Left ventricle myocardium inferior (tissue), 1 donor: ENCODE data around the gene YARS1. TPM values are rescaled to one million over a fixed set of nuclear protein-coding genes. Genes with fewer than 3 reads are reported as not detected.

ENCODE experiments used
- DNase-seq: peaks from one replicate; pipeline ENCODE4 v3.0.0-alpha.2; 2020
- H3K27ac ChIP-seq: fragments of 200-600 bp; replicated peaks from 2 replicates; pipeline ENCODE4 v1.8.0; 2021
- H3K27me3 ChIP-seq: fragments of 200-600 bp; 2 replicates; pipeline ENCODE4 v1.8.0; 2021; ENCODE audit warnings: low read depth
- H3K36me3 ChIP-seq: fragments of 200-600 bp; 2 replicates; pipeline ENCODE4 v1.8.0; 2021
- H3K4me1 ChIP-seq: fragments of 200-600 bp; 2 replicates; pipeline ENCODE4 v1.8.0; 2021
- H3K4me3 ChIP-seq: fragments of 200-600 bp; 2 replicates; pipeline ENCODE4 v1.8.0; 2021; ENCODE audit warnings: mild to moderate bottlenecking, moderate library complexity
- H3K9me3 ChIP-seq: fragments of 200-600 bp; replicated peaks from 2 replicates; pipeline ENCODE4 v1.8.0; 2021
- CTCF ChIP-seq: fragments of 200-600 bp; IDR thresholded peaks from 2 replicates; pipeline ENCODE4 v1.8.0; 2021; ENCODE audit warnings: antibody characterized with exemption, mild to moderate bottlenecking, borderline replicate concordance
- intact Hi-C: fragments of 100-400 bp; cut with micrococcal nuclease; formaldehyde crosslinking; loops from one replicate; pipeline ENCODE4 v1.11.0; 2022
- total RNA-seq: library from RNA; stranded (reverse); fragmentation: NEBNext Ultra II Directional; extraction: Animal tissue kit (Norgen Biotek cat#: 25700); gene quantifications from one replicate; pipeline ENCODE4 v1.2.1, GENCODE V29; 2021
- donor health status: DM: no; HTN: yes; CAD: no; lungs with severe emphysema.

Gene YARS1
- total RNA-seq, 1 donor from 2014 or later, result 35.5 TPM

DNA sequence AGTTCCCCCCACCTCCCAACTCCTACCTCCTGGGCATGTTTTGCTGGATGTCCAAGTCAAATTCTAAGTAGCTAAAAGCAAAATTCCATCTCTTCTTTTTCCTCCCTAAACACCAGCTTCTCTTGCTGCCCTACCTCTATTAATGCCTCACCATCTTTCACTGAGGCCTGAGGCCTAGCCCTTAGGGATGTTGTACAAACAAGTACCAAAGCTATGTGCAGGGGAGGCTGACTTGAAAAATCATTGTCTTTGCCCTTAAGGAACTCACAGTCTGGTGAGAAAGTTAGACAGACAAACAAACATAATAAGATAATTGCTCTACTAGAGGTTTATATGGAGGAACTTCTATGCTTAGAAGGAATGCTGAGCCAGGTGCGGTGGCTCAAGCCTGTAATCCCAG, 89.3 kb downstream of the YARS1 start:
- Histone ChIP-seq H3K36me3 (no peaks in the 10 kb centered on the region), H3K27ac (no peak overlapping the region), H3K4me1 (peaks cover 15% of the 10 kb centered on the region), H3K9me3 (no peaks in the 10 kb centered on the region), H3K4me3 (no peak overlapping the region), H3K27me3 (no peaks in the 10 kb centered on the region)
- DNase-seq, result no peak
- no peak for TF ChIP-seq CTCF
- intact Hi-C loops, result no loop called here

DNA sequence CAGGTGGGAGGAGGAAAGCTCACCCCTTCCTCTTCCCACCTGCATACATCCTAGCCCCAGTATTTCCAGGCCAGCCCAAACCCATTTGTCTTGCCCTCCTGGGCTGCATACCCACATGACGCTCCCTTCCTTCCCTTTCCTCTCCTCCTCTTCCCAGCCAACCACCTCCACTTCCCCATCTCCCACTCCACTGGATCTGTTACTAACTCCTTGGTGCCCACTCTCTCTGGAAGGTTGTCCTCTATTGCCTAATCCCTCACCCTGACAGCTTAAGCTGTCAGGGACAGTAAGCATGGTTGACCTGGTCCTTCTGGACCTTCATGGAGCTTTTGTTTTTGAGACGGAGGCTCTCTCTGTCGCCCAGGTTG, 91.6 kb downstream of the YARS1 start:
- Histone ChIP-seq H3K27ac (no peak overlapping the region), H3K9me3 (no peaks in the 10 kb centered on the region), H3K36me3 (no peaks in the 10 kb centered on the region), H3K4me3 (no peak overlapping the region), H3K27me3 (no peaks in the 10 kb centered on the region), H3K4me1 (peaks cover 15% of the 10 kb centered on the region)
- TF ChIP-seq CTCF, result no peak
- no peak for DNase-seq
- intact Hi-C loops, result no loop called here

Other genes with a start within 250 kb of the YARS1 start
- 32.4 TPM for gene ZBTB8OS, start 166.8 kb downstream of the YARS1 start, total RNA-seq
- 96.6 TPM for gene RBBP4, start 166.2 kb downstream of the YARS1 start, total RNA-seq
- gene SYNC, start 114.6 kb downstream of the YARS1 start, total RNA-seq, result 16.2 TPM
- gene S100PBP, start 295 bp upstream of the YARS1 start, total RNA-seq, result 11.1 TPM
- gene FNDC5, start 53.6 kb upstream of the YARS1 start, total RNA-seq, result 105 TPM
- not detected for gene HPCA, start 69.1 kb upstream of the YARS1 start, total RNA-seq
- 14.2 TPM for gene TMEM54, start 84.0 kb upstream of the YARS1 start, total RNA-seq
- 15.4 TPM for gene RNF19B, start 147.5 kb upstream of the YARS1 start, total RNA-seq
- gene AK2, start 219.5 kb upstream of the YARS1 start, total RNA-seq, result 121 TPM